Measurements from ENCODE around the gene DEFB132. TPM values are rescaled to one million over a fixed set of nuclear protein-coding genes. Genes with fewer than 3 reads are reported as not detected.
"Not testable (repeated sequence)": the region's sequence is repeated elsewhere in the genome, so short reads cannot be mapped to it uniquely, and the experiment has no call there.

Gene DEFB132
- total RNA-seq, 1 donor from 2014 or later, result not detected

DNA sequence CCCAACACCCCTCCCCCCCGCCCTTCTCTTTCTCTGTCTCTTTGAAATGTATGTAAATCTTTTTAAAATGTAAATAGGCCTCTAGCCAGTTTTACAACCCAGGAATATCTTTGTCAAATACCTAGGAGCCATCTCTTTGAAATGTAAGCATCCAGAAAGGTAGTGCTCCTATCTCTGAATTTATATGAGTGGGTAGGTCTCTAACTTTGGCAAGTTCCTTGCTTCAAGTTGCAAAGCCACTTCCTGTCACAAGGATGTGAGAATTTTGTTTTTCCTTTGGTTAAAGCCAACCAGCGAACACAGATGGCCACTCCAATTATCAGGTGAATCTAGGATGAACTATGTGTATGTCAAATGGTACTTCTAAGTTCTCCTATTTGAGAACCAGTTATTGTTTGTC, 6.2 kb upstream of the DEFB132 start:
- H3K4me1 Mint-ChIP-seq (ENCODE audit: unreplicated experiment), result no peaks in the 10 kb centered on the region
- TF ChIP-seq, protein P1, sequence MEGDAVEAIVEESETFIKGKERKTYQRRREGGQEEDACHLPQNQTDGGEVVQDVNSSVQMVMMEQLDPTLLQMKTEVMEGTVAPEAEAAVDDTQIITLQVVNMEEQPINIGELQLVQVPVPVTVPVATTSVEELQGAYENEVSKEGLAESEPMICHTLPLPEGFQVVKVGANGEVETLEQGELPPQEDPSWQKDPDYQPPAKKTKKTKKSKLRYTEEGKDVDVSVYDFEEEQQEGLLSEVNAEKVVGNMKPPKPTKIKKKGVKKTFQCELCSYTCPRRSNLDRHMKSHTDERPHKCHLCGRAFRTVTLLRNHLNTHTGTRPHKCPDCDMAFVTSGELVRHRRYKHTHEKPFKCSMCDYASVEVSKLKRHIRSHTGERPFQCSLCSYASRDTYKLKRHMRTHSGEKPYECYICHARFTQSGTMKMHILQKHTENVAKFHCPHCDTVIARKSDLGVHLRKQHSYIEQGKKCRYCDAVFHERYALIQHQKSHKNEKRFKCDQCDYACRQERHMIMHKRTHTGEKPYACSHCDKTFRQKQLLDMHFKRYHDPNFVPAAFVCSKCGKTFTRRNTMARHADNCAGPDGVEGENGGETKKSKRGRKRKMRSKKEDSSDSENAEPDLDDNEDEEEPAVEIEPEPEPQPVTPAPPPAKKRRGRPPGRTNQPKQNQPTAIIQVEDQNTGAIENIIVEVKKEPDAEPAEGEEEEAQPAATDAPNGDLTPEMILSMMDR (IDR thresholded peaks at IDR 0.05), result no peak
- H3K27me3 Mint-ChIP-seq (ENCODE audit: unreplicated experiment), result peaks cover 32% of the 10 kb centered on the region

DNA sequence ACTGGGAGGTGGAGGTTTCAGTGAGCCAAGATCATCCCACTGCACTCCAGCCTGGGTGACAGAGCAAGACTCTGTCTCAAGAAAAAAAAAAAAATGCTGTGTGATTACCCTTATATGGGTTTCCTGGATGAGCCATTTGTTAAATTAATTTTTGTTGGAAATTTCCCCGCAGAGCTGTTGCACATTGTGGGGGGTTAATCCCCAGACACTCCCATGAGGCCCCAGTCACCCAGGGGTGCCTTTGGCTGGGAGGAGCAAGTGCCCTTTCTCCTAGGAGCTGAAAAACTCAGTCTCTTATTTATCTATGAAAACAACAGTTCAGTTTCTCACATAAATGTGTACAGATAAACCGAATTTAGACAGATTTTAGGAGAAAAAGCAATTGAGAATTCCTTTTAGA, 4.7 kb upstream of the DEFB132 start:
- Mint-ChIP-seq H3K9me3 (ENCODE audit: unreplicated experiment) (no peaks in the 10 kb centered on the region), H3K4me3 (ENCODE audit: unreplicated experiment) (no peak overlapping the region), H3K27ac (ENCODE audit: unreplicated experiment) (no peak overlapping the region)

More for the DNA sequence above, 6.2 kb upstream of the DEFB132 start:
- no peaks in the 10 kb centered on the region for H3K36me3 Mint-ChIP-seq (ENCODE audit: unreplicated experiment)
- no peaks in the 10 kb centered on the region for H3K9me3 Mint-ChIP-seq (ENCODE audit: unreplicated experiment)
- no peak overlapping the region for H3K27ac Mint-ChIP-seq (ENCODE audit: unreplicated experiment)
- DNase-seq (ENCODE audit: extremely low spot score, unreplicated experiment), result no peak
- H3K4me3 Mint-ChIP-seq (ENCODE audit: unreplicated experiment), result no peak overlapping the region

DNA sequence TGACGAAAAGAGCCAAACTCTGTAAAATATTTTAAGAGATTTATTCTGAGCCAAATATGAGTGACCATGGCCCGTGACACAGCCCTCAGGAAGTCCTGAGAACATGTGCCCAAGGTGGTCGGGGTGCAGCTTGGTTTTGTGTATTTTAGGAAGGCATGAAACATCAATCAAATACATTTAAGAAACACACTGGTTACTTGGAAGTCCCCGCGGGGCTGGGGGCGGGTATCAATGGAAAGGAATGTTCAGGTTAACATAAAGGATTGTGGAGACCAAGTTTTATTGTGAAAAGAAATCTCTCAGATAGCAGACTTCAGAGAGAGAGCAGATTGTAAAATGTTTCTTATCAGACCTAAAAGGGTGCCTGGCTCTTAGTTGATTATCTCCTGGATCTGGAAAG, 4.1 kb upstream of the DEFB132 start:
- not testable (repeated sequence) for H3K9me3 Mint-ChIP-seq (ENCODE audit: unreplicated experiment); H3K4me3 Mint-ChIP-seq (ENCODE audit: unreplicated experiment); H3K27ac Mint-ChIP-seq (ENCODE audit: unreplicated experiment); H3K36me3 Mint-ChIP-seq (ENCODE audit: unreplicated experiment); H3K4me1 Mint-ChIP-seq (ENCODE audit: unreplicated experiment)
- peak; percentile 53 for DNase-seq (ENCODE audit: extremely low spot score, unreplicated experiment)
- H3K27me3 Mint-ChIP-seq (ENCODE audit: unreplicated experiment), result peaks cover 43% of the 10 kb centered on the region

More for the DNA sequence above, 4.7 kb upstream of the DEFB132 start:
- TF ChIP-seq, protein P1 (IDR thresholded peaks at IDR 0.05), result no peak
- peak; percentile 44 for DNase-seq (ENCODE audit: extremely low spot score, unreplicated experiment)
- H3K4me1 Mint-ChIP-seq (ENCODE audit: unreplicated experiment), result no peaks in the 10 kb centered on the region
- H3K27me3 Mint-ChIP-seq (ENCODE audit: unreplicated experiment), result peaks cover 38% of the 10 kb centered on the region
- no peaks in the 10 kb centered on the region for H3K36me3 Mint-ChIP-seq (ENCODE audit: unreplicated experiment)

DNA sequence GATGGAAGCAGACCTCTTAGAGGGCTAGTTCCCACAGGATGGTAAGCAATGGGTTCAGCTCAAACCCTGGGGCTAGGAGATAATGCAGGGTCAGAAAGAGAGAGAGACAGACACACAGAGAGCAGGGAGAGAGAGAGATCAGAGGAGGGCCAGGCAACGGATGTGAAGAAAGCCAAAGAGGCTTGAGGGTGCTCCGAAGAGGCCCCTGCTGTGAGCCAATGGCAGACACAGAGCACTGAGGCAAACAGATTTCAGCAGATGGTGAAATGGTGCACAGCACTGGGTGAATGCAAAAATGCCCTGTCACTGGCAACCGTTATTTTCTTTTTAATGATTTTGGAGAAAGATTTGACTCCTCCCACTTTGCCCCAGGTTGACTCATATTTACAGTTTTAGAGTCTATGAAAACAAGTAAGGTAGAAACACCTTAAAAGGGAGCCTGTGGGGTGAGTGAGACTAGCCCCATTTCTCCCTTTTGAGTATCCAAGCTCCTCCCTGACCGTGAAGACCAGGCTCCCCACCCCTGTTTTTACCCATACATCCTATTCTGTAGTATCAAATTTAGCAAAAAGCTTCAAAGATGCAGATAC, 840 bp downstream of the DEFB132 start:
- DNase-seq (ENCODE audit: extremely low spot score, unreplicated experiment), result no peak
- H3K27ac Mint-ChIP-seq (ENCODE audit: unreplicated experiment), result no peak overlapping the region
- H3K4me3 Mint-ChIP-seq (ENCODE audit: unreplicated experiment), result no peak overlapping the region
- H3K36me3 Mint-ChIP-seq (ENCODE audit: unreplicated experiment), result no peaks in the 10 kb centered on the region
- no peaks in the 10 kb centered on the region for H3K9me3 Mint-ChIP-seq (ENCODE audit: unreplicated experiment)
- TF ChIP-seq, protein P1 (IDR thresholded peaks at IDR 0.05), result no peak
- peaks cover 49% of the 10 kb centered on the region for H3K27me3 Mint-ChIP-seq (ENCODE audit: unreplicated experiment)
- no peaks in the 10 kb centered on the region for H3K4me1 Mint-ChIP-seq (ENCODE audit: unreplicated experiment)

DNA sequence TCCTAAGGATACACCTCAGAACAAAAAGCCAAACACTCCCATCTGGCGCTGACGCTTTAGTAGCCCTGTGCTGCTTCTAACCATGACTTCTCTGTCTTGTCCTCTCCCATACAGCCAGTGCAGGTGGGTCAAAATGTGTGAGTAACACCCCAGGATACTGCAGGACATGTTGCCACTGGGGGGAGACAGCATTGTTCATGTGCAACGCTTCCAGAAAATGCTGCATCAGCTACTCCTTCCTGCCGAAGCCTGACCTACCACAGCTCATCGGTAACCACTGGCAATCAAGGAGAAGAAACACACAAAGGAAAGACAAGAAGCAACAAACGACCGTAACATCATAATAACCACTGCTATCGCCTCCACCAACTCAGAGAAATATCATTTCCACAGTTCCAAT, 1.4 kb downstream of the DEFB132 start:
- Mint-ChIP-seq H3K9me3 (ENCODE audit: unreplicated experiment) (no peaks in the 10 kb centered on the region), H3K27me3 (ENCODE audit: unreplicated experiment) (peaks cover 48% of the 10 kb centered on the region), H3K36me3 (ENCODE audit: unreplicated experiment) (no peaks in the 10 kb centered on the region), H3K27ac (ENCODE audit: unreplicated experiment) (no peak overlapping the region), H3K4me1 (ENCODE audit: unreplicated experiment) (no peaks in the 10 kb centered on the region), H3K4me3 (ENCODE audit: unreplicated experiment) (no peak overlapping the region)
- TF ChIP-seq, protein P1 (IDR thresholded peaks at IDR 0.05), result no peak
- DNase-seq (ENCODE audit: extremely low spot score, unreplicated experiment), result peak; percentile 46

DNA sequence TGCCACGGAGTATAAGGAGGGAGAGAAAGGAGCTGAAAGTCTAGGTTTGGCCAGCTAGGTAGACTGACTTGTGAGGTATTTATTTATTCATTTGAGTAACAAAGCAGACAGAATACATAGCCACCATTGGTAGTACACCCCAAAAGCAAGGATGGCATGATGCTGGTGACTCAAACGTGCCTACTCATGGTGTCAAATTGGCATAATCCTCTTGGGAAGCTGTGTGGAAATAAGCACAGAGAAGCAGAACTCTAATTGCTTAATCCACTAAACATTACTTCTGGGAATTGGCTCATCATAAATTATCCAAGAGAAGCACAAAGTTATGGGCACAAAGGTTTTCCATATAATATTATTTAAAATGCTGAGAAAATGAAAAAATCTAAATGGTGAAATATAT, 2.5 kb downstream of the DEFB132 start:
- peaks cover 46% of the 10 kb centered on the region for H3K27me3 Mint-ChIP-seq (ENCODE audit: unreplicated experiment)
- H3K27ac Mint-ChIP-seq (ENCODE audit: unreplicated experiment), result no peak overlapping the region
- H3K4me3 Mint-ChIP-seq (ENCODE audit: unreplicated experiment), result no peak overlapping the region
- DNase-seq (ENCODE audit: extremely low spot score, unreplicated experiment), result no peak
- no peaks in the 10 kb centered on the region for H3K9me3 Mint-ChIP-seq (ENCODE audit: unreplicated experiment)
- TF ChIP-seq, protein P1 (IDR thresholded peaks at IDR 0.05), result no peak
- no peaks in the 10 kb centered on the region for H3K4me1 Mint-ChIP-seq (ENCODE audit: unreplicated experiment)
- no peaks in the 10 kb centered on the region for H3K36me3 Mint-ChIP-seq (ENCODE audit: unreplicated experiment)

Data from osteocyte (in vitro differentiated cells).